CD4-positive, alpha-beta memory T cell (primary cell): Measurements from ENCODE around the gene MMP10. TPM values are rescaled to one million over a fixed set of nuclear protein-coding genes. Genes with fewer than 3 reads are reported as not detected.

ENCODE experiments used
- CTCF ChIA-PET: fragments of 350-600 bp; sonication (Branson Sonifier 250); formaldehyde crosslinking; loops from one replicate; lab custom pipeline; 2021; ENCODE audit warnings: inconsistent platforms; ENCODE audit not compliant: partially characterized antibody; lab: Charles Lee
- POLR2A ChIA-PET: fragments of 350-600 bp; sonication (Branson Sonifier 250); formaldehyde crosslinking; loops from one replicate; lab custom pipeline; 2021; ENCODE audit not compliant: partially characterized antibody; lab: Charles Lee
- DNase-seq, 5 donors: peaks; one replicate each; pipeline versions ENCODE4 v3.0.0 to v3.0.0-alpha.2; 2020 to 2022; ENCODE audit warnings: mixed read lengths in 1 of 5
- H3K27ac ChIP-seq: one replicate; pipeline ENCODE4 v1.7.0; 2013; ENCODE audit warnings: low read depth, low read length
- H3K27me3 ChIP-seq: 2 replicates; pipeline ENCODE4 v1.7.0; 2013; ENCODE audit warnings: mild to moderate bottlenecking, low read length, moderate library complexity; ENCODE audit not compliant: insufficient read depth
- H3K36me3 ChIP-seq: 2 replicates; pipeline ENCODE4 v1.7.0; 2013; ENCODE audit warnings: mild to moderate bottlenecking, low read length, moderate library complexity; ENCODE audit not compliant: insufficient read depth
- H3K4me1 ChIP-seq: 2 replicates; pipeline ENCODE4 v1.7.0; 2013; ENCODE audit warnings: mild to moderate bottlenecking, low read length, moderate library complexity; ENCODE audit not compliant: insufficient read depth
- H3K4me3 ChIP-seq, 2 donors: one replicate each; pipeline ENCODE4 v1.7.0; 2013; ENCODE audit warnings: low read length in 2 of 2, mild to moderate bottlenecking in 1 of 2
- H3K9me3 ChIP-seq, 2 donors: one replicate each; pipeline ENCODE4 v1.7.0; 2013; ENCODE audit warnings: low read length in 2 of 2, control low read depth in 1 of 2; ENCODE audit not compliant: control insufficient read depth in 1 of 2
- H3K27ac Mint-ChIP-seq, 7 donors: one replicate each; pipeline ENCODE4 v1.8.0; 2020 to 2021; ENCODE audit warnings: mixed read lengths in 7 of 7, mild to moderate bottlenecking in 6 of 7, inconsistent platforms in 3 of 7, moderate library complexity in 3 of 7
- H3K27me3 Mint-ChIP-seq, 2 donors: one replicate each; pipeline ENCODE4 v1.8.0; 2020 to 2021; ENCODE audit warnings: mixed read lengths in 2 of 2
- H3K36me3 Mint-ChIP-seq, 2 donors: one replicate each; pipeline ENCODE4 v1.8.0; 2020 to 2021; ENCODE audit warnings: mixed read lengths in 2 of 2, inconsistent platforms in 1 of 2, mild to moderate bottlenecking in 1 of 2
- H3K4me1 Mint-ChIP-seq, 4 donors: one replicate each; pipeline ENCODE4 v1.8.0; 2020 to 2021; ENCODE audit warnings: mixed read lengths in 4 of 4, mild to moderate bottlenecking in 1 of 4
- H3K4me3 Mint-ChIP-seq, 8 donors: one replicate each; pipeline ENCODE4 v1.8.0; 2020 to 2021; ENCODE audit warnings: mixed read lengths in 8 of 8, mild to moderate bottlenecking in 7 of 8, moderate library complexity in 6 of 8, inconsistent platforms in 3 of 8
- H3K9me3 Mint-ChIP-seq, 8 donors: one replicate each; pipeline ENCODE4 v1.8.0; 2020 to 2021; ENCODE audit warnings: mixed read lengths in 8 of 8, mild to moderate bottlenecking in 5 of 8, inconsistent platforms in 3 of 8, moderate library complexity in 1 of 8
- intact Hi-C: fragments of 100-400 bp; cut with micrococcal nuclease; formaldehyde crosslinking; loops from one replicate; pipeline ENCODE4 v1.15.1; 2023
- polyA plus RNA-seq, 2 donors: library from polyadenylated mRNA; unstranded; fragments of 300-500 nt; fragmentation: Illumina TruSeq; gene quantifications; one replicate each; pipeline ENCODE4 v1.2.3, GENCODE V29; 2021
- total RNA-seq, 2 experiments: library from RNA; stranded (reverse); gene quantifications; one replicate each; pipeline ENCODE4 v1.2.3, GENCODE V29; 2021

The MMP10 gene
- total and polyA plus RNA-seq, 4 experiments from 2014 or later = not detected

GRCh38 chr11:102724904-102725500 is 55.4 kb downstream of the MMP10 start, which contains the start of gene MMP8:
TSS of gene MMP8 (minus strand) at chr11:102724954. CDS start at chr11:102724855, 99 bp downstream.
- H3K4me1 ChIP-seq = no peaks in the 10 kb centered on the region
- H3K27ac ChIP-seq = no peak within 1 kb of the TSS
- H3K4me3 ChIP-seq = no peak within 1 kb of the TSS
- Mint-ChIP-seq H3K9me3 (peaks cover 0 to 6% (median under 1%) of the 10 kb centered on the region in 8 donors), H3K4me3 (no peak within 1 kb of the TSS), H3K36me3 (no peaks in the 10 kb centered on the region), H3K27ac (no peak within 1 kb of the TSS), H3K27me3 (peaks cover 1 to 11% of the 10 kb centered on the region in 2 donors), H3K4me1 (no peaks in the 10 kb centered on the region)
- POLR2A ChIA-PET = no interaction called here
- CTCF ChIA-PET = no interaction called here
- no peaks in the 10 kb centered on the region for H3K36me3 ChIP-seq
- H3K27me3 ChIP-seq = no peaks in the 10 kb centered on the region
- intact Hi-C loops = no loop called here
- H3K9me3 ChIP-seq = no peaks in the 10 kb centered on the region
- DNase-seq = no peak

GRCh38 chr11:102722821-102723220 is 57.6 kb downstream of the MMP10 start:
- no peaks in the 10 kb centered on the region for H3K36me3 ChIP-seq
- H3K27ac ChIP-seq = no peak overlapping the region
- DNase-seq = no peak
- no peak overlapping the region for H3K4me3 ChIP-seq
- intact Hi-C loops = no loop called here
- CTCF ChIA-PET = no interaction called here
- Mint-ChIP-seq H3K27me3 (peaks cover 8 to 14% of the 10 kb centered on the region in 2 donors), H3K4me1 (no peaks in the 10 kb centered on the region), H3K9me3 (peaks cover 0 to 8% (median under 1%) of the 10 kb centered on the region in 8 donors), H3K4me3 (no peak overlapping the region), H3K36me3 (no peaks in the 10 kb centered on the region), H3K27ac (no peak overlapping the region)
- POLR2A ChIA-PET = no interaction called here
- H3K27me3 ChIP-seq = no peaks in the 10 kb centered on the region
- no peaks in the 10 kb centered on the region for H3K4me1 ChIP-seq
- no peaks in the 10 kb centered on the region for H3K9me3 ChIP-seq

Other genes with a start within 250 kb of the MMP10 start
- gene MMP7, start 249.9 kb downstream of the MMP10 start, total RNA-seq = not detected
- gene MMP7, start 249.9 kb downstream of the MMP10 start, polyA plus RNA-seq = not detected
- gene MMP20, start 155.3 kb downstream of the MMP10 start, total RNA-seq = not detected
- gene MMP20, start 155.3 kb downstream of the MMP10 start, polyA plus RNA-seq = not detected
- not detected for gene MMP27, start 74.9 kb downstream of the MMP10 start, total RNA-seq
- gene MMP27, start 74.9 kb downstream of the MMP10 start, polyA plus RNA-seq = not detected
- not detected for gene MMP8, start 55.7 kb downstream of the MMP10 start, total RNA-seq
- not detected for gene MMP8, start 55.7 kb downstream of the MMP10 start, polyA plus RNA-seq
- not detected for gene MMP1, start 17.5 kb upstream of the MMP10 start, total RNA-seq
- not detected for gene MMP1, start 17.5 kb upstream of the MMP10 start, polyA plus RNA-seq
- gene MMP3, start 63.0 kb upstream of the MMP10 start, total RNA-seq = not detected
- not detected for gene MMP3, start 63.0 kb upstream of the MMP10 start, polyA plus RNA-seq
- gene MMP12, start 94.4 kb upstream of the MMP10 start, total RNA-seq = not detected
- not detected for gene MMP12, start 94.4 kb upstream of the MMP10 start, polyA plus RNA-seq
- gene MMP13, start 175.1 kb upstream of the MMP10 start, total RNA-seq = not detected
- gene MMP13, start 175.1 kb upstream of the MMP10 start, polyA plus RNA-seq = not detected